Testis (tissue), 3 donors: ENCODE results near the gene MIA. TPM values are rescaled to one million over a fixed set of nuclear protein-coding genes. Genes with fewer than 3 reads are reported as not detected.
"Not testable (repeated sequence)": the region's sequence is repeated elsewhere in the genome, so short reads cannot be mapped to it uniquely, and the experiment has no call there.

ENCODE experiments used
- DNase-seq: peaks from one replicate; pipeline ENCODE4 v3.0.0-alpha.2; 2019
- H3K27ac ChIP-seq, 2 donors: fragments of 200-600 bp; sonication (generic); one replicate each; pipeline ENCODE4 v1.5.1; 2019
- H3K27me3 ChIP-seq: fragments of 200-600 bp; sonication (generic); one replicate; pipeline ENCODE4 v1.5.1; 2019
- H3K36me3 ChIP-seq: fragments of 200-600 bp; sonication (generic); one replicate; pipeline ENCODE4 v1.5.1; 2017; ENCODE audit warnings: low read depth; ENCODE audit errors: missing control alignments
- H3K4me1 ChIP-seq: fragments of 200-600 bp; sonication (generic); one replicate; pipeline ENCODE4 v1.5.1; 2019
- H3K4me3 ChIP-seq, 2 donors: fragments of 200-600 bp; sonication (generic); one replicate each; pipeline ENCODE4 v1.5.1; 2017 to 2019
- H3K9me3 ChIP-seq: fragments of 200-600 bp; sonication (generic); one replicate; pipeline ENCODE4 v1.5.1; 2017
- POLR2A ChIP-seq: fragments of 450-650 bp; IDR thresholded peaks from one replicate; pipeline ENCODE4 v1.6.1; 2017; ENCODE audit warnings: antibody characterized with exemption, mild to moderate bottlenecking, moderate library complexity
- WGBS, 2 donors: methylation state at CpG; one replicate each; pipeline ENCODE4 v1.1.5; 2018; 5-methylcytosine and 5-hydroxymethylcytosine counted together
- intact Hi-C: fragments of 100-400 bp; cut with DNase I; formaldehyde crosslinking; loops from one replicate; pipeline ENCODE4 v1.15.1; 2023; ENCODE audit warnings: low total_unique reads
- polyA plus RNA-seq: library from polyadenylated mRNA; stranded (reverse); fragments of 350-450 nt; fragmentation: Illumina TruSeq; extraction: RNeasy Lipid Tissue Mini Kit (QIAGEN cat#74804); gene quantifications from one replicate; pipeline ENCODE4 v1.2.3, GENCODE V29; 2014; ENCODE audit warnings: low read depth, low replicate concordance; ENCODE audit not compliant: insufficient read depth
- total RNA-seq, 2 donors: library from RNA; depleted of rRNA; stranded (reverse); fragments of >200 nt; gene quantifications; one replicate each; pipeline ENCODE4 v1.2.3, GENCODE V29; 2016
- TF ChIP-seq, protein P1 (sequence below), 3 experiments: fragments of 450-650 bp in 2 of 3; fragments of 200-600 bp in 1 of 3; sonication (generic) in 1 of 3; IDR thresholded peaks; one replicate each; pipeline ENCODE4 v1.5.1; 2016 to 2019; ENCODE audit warnings: antibody characterized with exemption in 3 of 3, mild to moderate bottlenecking in 2 of 3, moderate library complexity in 1 of 3

The MIA gene
- total and polyA plus RNA-seq, 3 donors from 2014 or later = 2.4 to 2.9 (median 2.8) TPM

DNA sequence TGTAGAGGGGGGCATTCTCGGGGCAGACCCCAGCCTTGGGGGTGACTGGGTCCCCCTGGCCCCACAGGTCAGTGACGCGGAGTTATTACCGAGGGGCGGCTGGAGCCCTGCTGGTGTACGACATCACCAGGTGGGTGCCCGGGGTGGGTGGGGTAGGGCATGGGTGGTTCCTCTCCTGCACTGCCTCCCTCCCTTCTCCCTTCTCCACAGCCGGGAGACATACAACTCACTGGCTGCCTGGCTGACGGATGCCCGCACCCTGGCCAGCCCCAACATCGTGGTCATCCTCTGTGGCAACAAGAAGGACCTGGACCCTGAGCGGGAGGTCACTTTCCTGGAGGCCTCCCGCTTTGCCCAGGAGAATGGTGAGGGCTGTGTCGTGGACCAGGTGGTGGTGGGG is 8.4 kb downstream of the MIA start:
- H3K27ac ChIP-seq = no peak overlapping the region
- TF ChIP-seq, protein P1, sequence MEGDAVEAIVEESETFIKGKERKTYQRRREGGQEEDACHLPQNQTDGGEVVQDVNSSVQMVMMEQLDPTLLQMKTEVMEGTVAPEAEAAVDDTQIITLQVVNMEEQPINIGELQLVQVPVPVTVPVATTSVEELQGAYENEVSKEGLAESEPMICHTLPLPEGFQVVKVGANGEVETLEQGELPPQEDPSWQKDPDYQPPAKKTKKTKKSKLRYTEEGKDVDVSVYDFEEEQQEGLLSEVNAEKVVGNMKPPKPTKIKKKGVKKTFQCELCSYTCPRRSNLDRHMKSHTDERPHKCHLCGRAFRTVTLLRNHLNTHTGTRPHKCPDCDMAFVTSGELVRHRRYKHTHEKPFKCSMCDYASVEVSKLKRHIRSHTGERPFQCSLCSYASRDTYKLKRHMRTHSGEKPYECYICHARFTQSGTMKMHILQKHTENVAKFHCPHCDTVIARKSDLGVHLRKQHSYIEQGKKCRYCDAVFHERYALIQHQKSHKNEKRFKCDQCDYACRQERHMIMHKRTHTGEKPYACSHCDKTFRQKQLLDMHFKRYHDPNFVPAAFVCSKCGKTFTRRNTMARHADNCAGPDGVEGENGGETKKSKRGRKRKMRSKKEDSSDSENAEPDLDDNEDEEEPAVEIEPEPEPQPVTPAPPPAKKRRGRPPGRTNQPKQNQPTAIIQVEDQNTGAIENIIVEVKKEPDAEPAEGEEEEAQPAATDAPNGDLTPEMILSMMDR (IDR thresholded peaks at IDR 0.05) = no peak
- TF ChIP-seq POLR2A = no peak
- no peak for DNase-seq
- no peaks in the 10 kb centered on the region for H3K36me3 ChIP-seq
- intact Hi-C loops = no loop called here
- H3K4me3 ChIP-seq = no peak overlapping the region
- no peaks in the 10 kb centered on the region for H3K9me3 ChIP-seq
- H3K4me1 ChIP-seq = peaks cover 4% of the 10 kb centered on the region
- H3K27me3 ChIP-seq = no peaks in the 10 kb centered on the region
- 89% methylated on average over 10 to 14 of the region's 14 CpGs for WGBS, 2 donors

- H3K4me1 ChIP-seq, H3K9me3 ChIP-seq, H3K36me3 ChIP-seq, H3K27ac ChIP-seq, DNase-seq, intact Hi-C loops, H3K27me3 ChIP-seq, H3K4me3 ChIP-seq: not testable (repeated sequence)
- WGBS, 2 donors = 100% methylated on average over 2 of the region's 2 CpGs
Measured at GRCh38 chr19:40784146-40784545, 8.8 kb downstream of the MIA start.

DNA sequence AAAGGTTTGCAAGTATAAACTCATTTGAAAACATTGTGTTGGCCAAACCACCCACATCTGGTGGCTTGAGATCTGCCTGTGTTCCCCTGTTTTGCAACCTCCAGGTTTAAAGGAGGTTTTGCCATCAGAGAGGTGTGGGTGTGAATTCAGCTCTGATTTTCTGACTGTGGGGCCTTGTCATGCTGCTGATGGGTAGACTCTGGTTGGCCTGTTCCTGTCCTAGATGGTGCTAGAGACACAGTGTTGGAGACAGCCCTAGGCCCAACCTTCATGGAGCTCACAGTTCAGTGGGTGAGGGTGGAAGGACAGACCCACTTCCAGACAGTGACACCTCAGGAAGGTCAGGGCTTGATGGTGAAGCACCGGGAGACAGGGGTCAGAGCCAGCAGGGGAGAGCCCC is 10.2 kb downstream of the MIA start:
- H3K9me3 ChIP-seq = no peaks in the 10 kb centered on the region
- H3K27me3 ChIP-seq = no peaks in the 10 kb centered on the region
- WGBS, 2 donors = 50 to 86% methylated on average over 1 of the region's 1 CpG
- TF ChIP-seq, protein P1 (IDR thresholded peaks at IDR 0.05) = no peak
- no peak for TF ChIP-seq POLR2A
- no peak for DNase-seq
- no peaks in the 10 kb centered on the region for H3K36me3 ChIP-seq
- H3K4me1 ChIP-seq = no peaks in the 10 kb centered on the region
- intact Hi-C loops = no loop called here
- H3K27ac ChIP-seq = no peak overlapping the region
- H3K4me3 ChIP-seq = no peak overlapping the region

- Histone ChIP-seq H3K9me3 (no peaks in the 10 kb centered on the region), H3K27ac (no peak overlapping the region), H3K4me1 (no peaks in the 10 kb centered on the region), H3K36me3 (no peaks in the 10 kb centered on the region), H3K27me3 (no peaks in the 10 kb centered on the region), H3K4me3 (no peak overlapping the region)
- WGBS, 2 donors = 84 to 87% methylated on average over 16 to 25 of the region's 25 CpGs
- no peak for TF ChIP-seq POLR2A
- TF ChIP-seq, protein P1 (IDR thresholded peaks at IDR 0.05) = no peak
- no peak for DNase-seq
- intact Hi-C loops = no loop called here
Measured at GRCh38 chr19:40786060-40787037, 11.0 kb downstream of the MIA start.

DNA sequence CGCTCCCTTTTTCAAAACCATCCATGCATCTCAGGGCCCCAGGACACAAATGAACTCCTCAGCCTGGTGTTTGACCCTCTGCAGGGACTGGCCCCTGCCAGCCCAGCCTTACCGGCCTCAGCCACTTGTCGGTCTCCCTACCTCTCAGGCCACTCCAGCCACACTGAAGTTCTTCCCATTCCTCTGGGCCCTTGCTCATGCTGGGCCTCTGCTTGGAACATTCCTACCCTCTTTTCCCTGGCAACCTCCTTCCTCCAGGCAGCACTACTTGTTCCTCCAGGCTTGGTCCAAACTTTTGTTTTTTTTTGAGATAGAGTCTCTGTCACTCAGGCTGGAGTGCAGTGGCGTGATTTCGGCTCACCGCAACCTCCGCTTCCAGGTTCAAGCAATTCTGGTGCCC is 16.0 kb downstream of the MIA start:
- TF ChIP-seq, protein P1 (IDR thresholded peaks at IDR 0.05) = no peak
- no peak for TF ChIP-seq POLR2A
- intact Hi-C loops = no loop called here

More for the DNA sequence above, 16.0 kb downstream of the MIA start:
- H3K27me3 ChIP-seq = no peaks in the 10 kb centered on the region
- no peaks in the 10 kb centered on the region for H3K36me3 ChIP-seq
- no peaks in the 10 kb centered on the region for H3K9me3 ChIP-seq
- DNase-seq = no peak
- no peaks in the 10 kb centered on the region for H3K4me1 ChIP-seq
- H3K4me3 ChIP-seq = no peak overlapping the region
- 82 to 90% methylated on average over 7 of the region's 7 CpGs for WGBS, 2 donors
- no peak overlapping the region for H3K27ac ChIP-seq
